Gastrocnemius medialis (tissue), 4 donors: Measurements from ENCODE around the gene MTOR. TPM values are rescaled to one million over a fixed set of nuclear protein-coding genes. Genes with fewer than 3 reads are reported as not detected.

Experiments used
- ATAC-seq, 2 donors: fragments of 150-250 bp; one replicate each; pipeline ENCODE4 v1.9.1; 2016
- DNase-seq, 2 donors: peaks; one replicate each; pipeline ENCODE4 v3.0.0-alpha.2; 2019
- H3K27ac ChIP-seq, 4 donors: fragments of 200-600 bp; sonication (generic); 1 replicate in 1 of 4; 2 replicates in 3 of 4; pipeline ENCODE4 v1.5.1; 2016 to 2018; ENCODE audit warnings: mild to moderate bottlenecking in 2 of 4, moderate library complexity in 1 of 4
- H3K27me3 ChIP-seq, 3 donors: fragments of 200-600 bp; sonication (generic) in 2 of 3; 1 replicate in 1 of 3; 2 replicates in 2 of 3; pipeline versions ENCODE4 v1.5.1 to v1.6.0; 2016 to 2019; ENCODE audit warnings: mild to moderate bottlenecking in 1 of 3, moderate library complexity in 1 of 3
- H3K36me3 ChIP-seq, 2 donors: fragments of 200-600 bp; sonication (generic) in 1 of 2; one replicate each; pipeline ENCODE4 v1.5.1; 2017 to 2018
- H3K4me1 ChIP-seq, 2 donors: fragments of 200-600 bp; sonication (generic) in 1 of 2; one replicate each; pipeline ENCODE4 v1.5.1; 2016 to 2017; ENCODE audit warnings: mild to moderate bottlenecking in 2 of 2
- H3K4me3 ChIP-seq, 4 donors: fragments of 200-600 bp; sonication (generic) in 3 of 4; 1 replicate in 1 of 4; 2 replicates in 3 of 4; pipeline ENCODE4 v1.5.1; 2016 to 2019; ENCODE audit warnings: mild to moderate bottlenecking in 2 of 4
- H3K9me3 ChIP-seq, 3 donors: fragments of 200-600 bp; sonication (generic) in 2 of 3; 1 replicate in 1 of 3; 2 replicates in 2 of 3; pipeline ENCODE4 v1.5.1; 2016 to 2019
- POLR2A ChIP-seq, 2 donors: fragments of 450-650 bp; IDR thresholded peaks; one replicate each; pipeline ENCODE4 v1.6.1; 2017; ENCODE audit warnings: antibody characterized with exemption in 2 of 2, mild to moderate bottlenecking in 2 of 2, moderate library complexity in 2 of 2
- in situ Hi-C, 4 donors: fragments of 200-750 bp; cut with MboI; loops; one replicate each; pipeline versions ENCODE4 v1.15.0 to v1.8.0; 2017; ENCODE audit warnings: low sequenced_read_pairs in 4 of 4
- intact Hi-C: fragments of 100-400 bp; cut with DNase I; formaldehyde crosslinking; loops from one replicate; pipeline ENCODE4 v1.15.1; 2023; ENCODE audit warnings: low total_unique reads
- total RNA-seq, 4 donors: library from RNA; depleted of rRNA; stranded (reverse); fragments of >200 nt; gene quantifications; one replicate each; pipeline versions ENCODE4 v1.1.0 to v1.2.3, GENCODE V29; 2016
- TF ChIP-seq, protein P1 (sequence below), 5 experiments: fragments of 450-650 bp in 3 of 5; fragments of 200-600 bp in 2 of 5; sonication (generic) in 2 of 5; IDR thresholded peaks in 4 of 5; conservative IDR thresholded peaks in 1 of 5; 1 replicate in 4 of 5; 2 replicates in 1 of 5; pipeline ENCODE4 v1.5.1; 2016 to 2019; ENCODE audit warnings: antibody characterized with exemption in 5 of 5, mild to moderate bottlenecking in 3 of 5, moderate library complexity in 3 of 5

MTOR gene
- total RNA-seq, 4 donors from 2014 or later = 40.7 to 66.3 (median 52.9) TPM

DNA sequence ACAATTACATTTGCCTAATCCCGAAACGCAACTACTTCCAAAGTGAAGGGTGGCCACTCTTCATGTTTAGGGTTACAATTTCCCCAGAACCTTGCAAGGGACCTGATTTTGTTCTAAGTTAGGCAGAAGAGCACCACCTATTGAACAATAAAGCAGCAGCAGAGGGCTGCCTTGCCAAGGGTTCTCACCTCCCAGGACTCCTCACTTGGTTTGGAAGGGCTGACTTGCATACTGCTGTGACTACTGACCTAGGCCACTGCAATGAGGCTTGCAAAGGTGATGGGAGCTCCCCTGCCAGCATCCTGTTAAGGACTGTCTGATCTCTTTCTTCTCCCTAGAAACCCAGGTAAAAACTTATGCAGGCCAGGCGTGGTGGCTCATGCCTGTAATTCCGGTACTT is 14.2 kb downstream of the MTOR start:
- intact Hi-C loops = no loop called here
- no peak overlapping the region for H3K27ac ChIP-seq

DNA sequence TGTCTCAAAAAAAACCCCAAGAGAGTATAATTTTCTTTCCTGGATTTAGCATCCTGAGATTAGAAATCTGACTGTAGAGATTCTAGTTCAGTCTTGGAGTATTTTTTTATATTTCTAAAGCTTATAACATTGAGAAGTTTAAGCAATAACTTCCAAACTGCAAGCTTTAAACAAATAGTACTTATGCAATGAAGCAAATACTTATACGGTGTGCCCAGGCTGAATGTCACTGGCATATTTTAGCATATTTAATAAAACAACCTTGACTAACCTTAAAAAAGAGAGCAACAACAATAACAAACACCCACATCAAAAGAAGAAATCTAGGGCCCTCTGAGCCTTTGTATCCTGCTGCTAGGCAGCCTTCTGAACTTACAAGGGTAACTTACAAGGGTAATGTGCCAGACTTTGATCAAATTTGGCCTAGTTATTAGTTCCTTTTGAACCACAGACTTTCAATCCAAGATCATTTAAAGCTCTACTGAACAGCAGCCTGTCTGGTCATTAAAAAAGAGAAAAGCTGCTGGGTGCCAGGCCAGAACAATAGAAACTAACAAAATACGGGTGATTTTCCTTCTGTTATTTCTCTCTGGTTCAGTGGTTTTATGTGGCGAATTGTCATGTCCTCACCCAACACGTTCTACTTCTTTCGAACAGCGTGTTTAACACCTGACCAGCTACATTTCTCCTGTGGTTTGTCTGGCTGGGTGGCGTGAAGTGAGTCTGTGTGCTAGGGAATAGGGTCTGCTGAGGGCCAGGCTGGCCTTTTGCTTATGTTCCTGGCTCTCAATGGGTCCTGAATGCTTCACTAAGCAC is 16.2 kb downstream of the MTOR start:
- ATAC-seq (no peak), DNase-seq (no peak)
- no peaks in the 10 kb centered on the region for H3K9me3 ChIP-seq
- H3K36me3 ChIP-seq = peaks cover 0 to 69% of the 10 kb centered on the region in 2 donors
- in situ Hi-C loops = loop anchor here in 3 of 4 donors (10.0 to 25.0 kb wide), 2 partner anchors 391 to 399 kb away; no protein-coding TSS in a partner anchor
- no peak for TF ChIP-seq POLR2A (IDR thresholded peaks at IDR 0.05)
- TF ChIP-seq, protein P1, sequence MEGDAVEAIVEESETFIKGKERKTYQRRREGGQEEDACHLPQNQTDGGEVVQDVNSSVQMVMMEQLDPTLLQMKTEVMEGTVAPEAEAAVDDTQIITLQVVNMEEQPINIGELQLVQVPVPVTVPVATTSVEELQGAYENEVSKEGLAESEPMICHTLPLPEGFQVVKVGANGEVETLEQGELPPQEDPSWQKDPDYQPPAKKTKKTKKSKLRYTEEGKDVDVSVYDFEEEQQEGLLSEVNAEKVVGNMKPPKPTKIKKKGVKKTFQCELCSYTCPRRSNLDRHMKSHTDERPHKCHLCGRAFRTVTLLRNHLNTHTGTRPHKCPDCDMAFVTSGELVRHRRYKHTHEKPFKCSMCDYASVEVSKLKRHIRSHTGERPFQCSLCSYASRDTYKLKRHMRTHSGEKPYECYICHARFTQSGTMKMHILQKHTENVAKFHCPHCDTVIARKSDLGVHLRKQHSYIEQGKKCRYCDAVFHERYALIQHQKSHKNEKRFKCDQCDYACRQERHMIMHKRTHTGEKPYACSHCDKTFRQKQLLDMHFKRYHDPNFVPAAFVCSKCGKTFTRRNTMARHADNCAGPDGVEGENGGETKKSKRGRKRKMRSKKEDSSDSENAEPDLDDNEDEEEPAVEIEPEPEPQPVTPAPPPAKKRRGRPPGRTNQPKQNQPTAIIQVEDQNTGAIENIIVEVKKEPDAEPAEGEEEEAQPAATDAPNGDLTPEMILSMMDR (IDR thresholded peaks at IDR 0.05 in 4 of 5, conservative IDR thresholded peaks at IDR 0.05 in 1 of 5) = no peak
- H3K4me1 ChIP-seq = no peaks in the 10 kb centered on the region
- no peaks in the 10 kb centered on the region for H3K27me3 ChIP-seq
- H3K4me3 ChIP-seq = no peak overlapping the region
- H3K27ac ChIP-seq = peak overlapping the region in 1 of 4 donors; percentile 24
- intact Hi-C loops = no loop called here

More for the DNA sequence above, 14.2 kb downstream of the MTOR start:
- Histone ChIP-seq H3K4me1 (no peaks in the 10 kb centered on the region), H3K27me3 (no peaks in the 10 kb centered on the region), H3K9me3 (no peaks in the 10 kb centered on the region), H3K4me3 (no peak overlapping the region), H3K36me3 (peaks cover 0 to 72% of the 10 kb centered on the region in 2 donors)
- in situ Hi-C loops = loop anchor here in 3 of 4 donors (10.0 to 25.0 kb wide), 2 partner anchors 389 to 397 kb away; no protein-coding TSS in a partner anchor
- DNase-seq = no peak
- no peak for TF ChIP-seq POLR2A (IDR thresholded peaks at IDR 0.05)
- TF ChIP-seq, protein P1 (IDR thresholded peaks at IDR 0.05 in 4 of 5, conservative IDR thresholded peaks at IDR 0.05 in 1 of 5) = no peak
- no peak for ATAC-seq

DNA sequence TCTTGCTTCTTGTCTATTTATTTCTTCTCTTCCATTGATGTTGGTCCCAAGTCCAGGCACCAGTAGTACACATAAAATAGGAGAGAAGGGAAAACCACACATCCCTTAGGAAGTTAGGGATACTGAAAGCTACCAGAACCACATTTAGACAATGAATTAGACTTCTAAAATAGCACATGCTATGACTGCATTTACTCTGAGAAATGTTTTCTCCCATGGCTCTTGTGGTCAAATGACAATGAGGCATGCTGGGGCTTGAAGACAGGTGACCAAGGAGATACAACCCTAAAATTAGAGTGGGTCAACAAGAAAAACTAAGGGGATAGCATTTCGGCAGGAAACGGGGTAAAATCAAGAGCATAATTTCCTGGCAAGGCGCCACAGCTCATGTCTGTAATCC is 17.1 kb downstream of the MTOR start:
- ATAC-seq (no peak), DNase-seq (no peak)
- no peaks in the 10 kb centered on the region for H3K27me3 ChIP-seq
- H3K36me3 ChIP-seq = peaks cover 0 to 74% of the 10 kb centered on the region in 2 donors
- no peaks in the 10 kb centered on the region for H3K9me3 ChIP-seq
- in situ Hi-C loops = loop anchor here in 3 of 4 donors (10.0 to 25.0 kb wide), 2 partner anchors 392 to 400 kb away; no protein-coding TSS in a partner anchor
- H3K4me3 ChIP-seq = no peak overlapping the region
- H3K4me1 ChIP-seq = no peaks in the 10 kb centered on the region
- peak overlapping the region in 1 of 4 donors; percentile 24 for H3K27ac ChIP-seq
- no peak for TF ChIP-seq POLR2A (IDR thresholded peaks at IDR 0.05)
- intact Hi-C loops = no loop called here

DNA sequence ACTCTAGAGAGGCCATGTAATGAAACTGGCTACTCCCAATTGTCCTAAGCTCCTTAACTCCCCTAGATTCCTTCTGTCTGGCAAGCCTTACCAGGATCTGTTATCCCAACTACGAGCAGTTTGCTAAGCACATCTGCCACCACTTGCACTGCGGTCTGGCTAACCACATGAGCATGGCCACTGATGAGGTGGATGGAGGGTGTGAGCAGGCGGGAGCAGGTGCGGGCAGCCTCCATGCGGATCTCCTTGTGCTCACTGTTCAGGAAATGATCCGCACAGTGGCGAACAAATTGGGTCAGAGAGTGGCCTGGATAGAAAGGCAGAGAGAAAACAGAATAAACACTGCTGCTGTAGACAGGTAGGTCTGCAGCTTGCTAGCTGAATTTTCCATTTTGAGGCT is 24.0 kb downstream of the MTOR start:
- no peak overlapping the region for H3K27ac ChIP-seq
- H3K4me3 ChIP-seq = no peak overlapping the region
- no peaks in the 10 kb centered on the region for H3K9me3 ChIP-seq
- TF ChIP-seq, protein P1 (IDR thresholded peaks at IDR 0.05 in 4 of 5, conservative IDR thresholded peaks at IDR 0.05 in 1 of 5) = no peak
- TF ChIP-seq POLR2A (IDR thresholded peaks at IDR 0.05) = no peak
- peaks cover 16 to 22% of the 10 kb centered on the region in 2 donors for H3K4me1 ChIP-seq
- peaks cover 3 to 82% of the 10 kb centered on the region in 2 donors for H3K36me3 ChIP-seq
- DNase-seq (no peak), ATAC-seq (no peak)
- no peaks in the 10 kb centered on the region for H3K27me3 ChIP-seq
- intact Hi-C loops (no loop called here), in situ Hi-C loops (loop anchor here in 1 of 4 donors (25.0 kb wide), 1 partner anchor 399 kb away; no protein-coding TSS in a partner anchor)

DNA sequence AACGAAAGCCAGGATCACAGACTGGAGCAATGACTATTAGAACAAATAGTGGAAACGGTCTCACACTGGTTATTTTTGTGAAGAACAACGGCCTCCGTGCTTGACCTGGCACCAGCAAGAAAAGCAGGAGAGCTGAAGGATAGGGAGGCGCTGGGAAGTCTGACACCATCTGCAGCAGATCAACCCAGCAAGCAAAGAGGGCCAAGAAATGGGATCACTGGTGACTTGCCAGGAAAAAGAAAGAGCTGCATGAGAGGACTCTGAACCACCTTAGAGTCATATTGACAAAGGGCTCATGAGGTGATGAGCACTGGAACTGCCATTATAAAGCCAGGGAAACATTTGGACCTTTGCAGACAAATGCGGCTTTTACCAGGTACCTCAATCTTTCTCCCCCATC is 25.0 kb downstream of the MTOR start:
- Histone ChIP-seq H3K9me3 (no peaks in the 10 kb centered on the region), H3K4me1 (peaks cover 16 to 22% of the 10 kb centered on the region in 2 donors), H3K27ac (peak overlapping the region; percentile 74 to 91 (median 80)), H3K27me3 (no peaks in the 10 kb centered on the region), H3K36me3 (peaks cover 3 to 83% of the 10 kb centered on the region in 2 donors), H3K4me3 (no peak overlapping the region)
- intact Hi-C loops (no loop called here), in situ Hi-C loops (loop anchor here in 1 of 4 donors (25.0 kb wide), 1 partner anchor 400 kb away; no protein-coding TSS in a partner anchor)
- peak in 1 of 2 donors; percentile 20 for DNase-seq
- TF ChIP-seq, protein P1 (IDR thresholded peaks at IDR 0.05 in 4 of 5, conservative IDR thresholded peaks at IDR 0.05 in 1 of 5) = no peak
- TF ChIP-seq POLR2A (IDR thresholded peaks at IDR 0.05) = no peak
- ATAC-seq = peak; percentile 4 to 26
